ENCODE measurements around the gene AFAP1L1. TPM values are rescaled to one million over a fixed set of nuclear protein-coding genes. Genes with fewer than 3 reads are reported as not detected.
"Not testable (repeated sequence)": the region's sequence is repeated elsewhere in the genome, so short reads cannot be mapped to it uniquely, and the experiment has no call there.

AFAP1L1 gene
- polyA plus RNA-seq, 1 donor: 21.9 TPM

GRCh38 chr5:149257889-149258705 lies 13.6 kb upstream of the AFAP1L1 start:
- DNase-seq: no peak

GRCh38 chr5:149260761-149261160 lies 10.9 kb upstream of the AFAP1L1 start:
- DNase-seq: no peak

GRCh38 chr5:149261246-149261645 lies 10.4 kb upstream of the AFAP1L1 start:
- no peak for DNase-seq

DNA sequence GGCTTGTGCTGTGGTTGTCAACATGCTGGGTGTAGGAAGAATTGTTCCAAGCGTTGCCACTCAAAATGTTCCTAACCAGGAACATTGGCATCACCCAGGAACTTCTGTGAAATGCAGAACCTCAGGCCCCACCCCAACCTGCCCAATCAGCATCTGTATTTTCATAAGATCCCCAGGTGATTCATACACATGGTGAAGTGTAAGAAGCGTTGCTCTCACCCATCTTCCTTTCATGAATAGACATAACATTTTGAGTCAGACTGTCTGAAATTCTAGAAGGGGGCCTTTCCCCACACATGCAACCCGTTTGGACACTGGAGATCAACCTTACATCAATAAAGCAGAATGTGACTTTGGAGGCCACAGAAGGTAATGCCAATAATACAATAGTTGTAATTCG lies 9.3 kb upstream of the AFAP1L1 start:
- DNase-seq: no peak

GRCh38 chr5:149264439-149265067 lies 7.1 kb upstream of the AFAP1L1 start:
- no peak for DNase-seq

DNA sequence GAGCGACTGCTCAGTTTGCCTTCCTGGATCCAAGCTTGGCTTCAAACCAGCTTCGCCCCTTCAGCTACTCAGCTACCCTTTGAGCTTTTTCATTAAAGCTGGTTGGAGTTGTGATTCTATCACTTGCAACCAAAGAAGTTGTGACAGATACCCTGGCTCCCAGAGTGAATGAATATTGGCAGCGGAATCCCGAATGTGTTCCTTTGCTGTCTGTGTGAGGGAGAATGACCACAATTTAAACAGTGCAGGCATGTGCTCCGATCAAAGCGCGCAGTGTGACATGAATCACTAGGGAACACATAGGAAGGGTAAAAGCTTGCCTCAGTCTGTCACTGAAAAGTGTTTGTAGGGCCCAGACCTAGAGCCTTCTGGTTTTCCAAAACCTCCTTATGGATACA lies 6.6 kb upstream of the AFAP1L1 start:
- DNase-seq: no peak

DNA sequence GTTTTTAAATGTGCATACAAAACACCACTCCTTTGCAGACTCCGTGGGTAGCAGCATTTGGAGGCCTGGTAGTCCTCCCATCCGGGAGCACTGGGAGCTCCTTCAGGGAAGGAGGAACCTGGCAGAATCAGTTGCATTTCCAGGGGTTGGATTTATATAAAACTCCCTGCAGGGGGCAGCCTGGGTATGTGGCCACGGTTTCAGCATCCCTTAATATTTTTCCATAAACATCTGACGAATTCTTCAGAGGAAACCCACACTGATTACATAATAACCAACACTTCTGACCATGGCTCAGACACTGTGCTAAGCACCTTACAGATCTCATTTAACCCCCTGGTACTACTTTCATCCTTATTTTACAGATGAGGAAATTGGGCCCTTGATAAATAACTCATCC lies 6.1 kb upstream of the AFAP1L1 start:
- no peak for DNase-seq

- no peak for DNase-seq
Measured at GRCh38 chr5:149267241-149267973, 4.3 kb upstream of the AFAP1L1 start.

DNA sequence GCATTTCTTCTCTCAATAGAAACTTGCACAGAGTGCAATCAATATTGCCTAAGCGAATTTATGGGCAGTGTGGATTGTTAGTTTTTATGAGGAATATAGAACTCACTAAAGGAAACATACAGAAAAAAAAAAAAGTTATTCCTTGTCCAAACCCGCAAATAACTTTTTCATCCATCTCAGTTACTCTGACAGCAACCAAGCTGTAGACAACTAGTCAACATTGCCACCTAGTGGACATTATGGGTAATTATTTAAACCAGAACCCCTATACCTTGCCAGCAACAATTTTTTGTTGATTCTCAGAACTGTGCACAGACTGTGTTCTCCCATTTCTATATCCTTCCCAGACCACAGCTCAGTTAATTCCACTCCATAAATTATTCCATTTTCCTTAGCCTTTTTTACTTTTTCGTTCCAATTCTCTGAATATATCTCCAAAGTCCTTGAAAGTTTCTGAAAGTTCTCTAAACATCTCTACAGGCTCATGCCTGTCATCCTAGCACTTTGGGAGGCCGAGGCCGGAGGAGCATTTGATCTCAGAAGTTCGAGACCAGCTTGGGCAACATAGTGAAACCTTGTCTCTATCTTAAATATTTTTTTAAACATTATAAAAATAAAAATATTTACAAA lies 2.6 kb upstream of the AFAP1L1 start:
- peak; percentile 21 for DNase-seq

DNA sequence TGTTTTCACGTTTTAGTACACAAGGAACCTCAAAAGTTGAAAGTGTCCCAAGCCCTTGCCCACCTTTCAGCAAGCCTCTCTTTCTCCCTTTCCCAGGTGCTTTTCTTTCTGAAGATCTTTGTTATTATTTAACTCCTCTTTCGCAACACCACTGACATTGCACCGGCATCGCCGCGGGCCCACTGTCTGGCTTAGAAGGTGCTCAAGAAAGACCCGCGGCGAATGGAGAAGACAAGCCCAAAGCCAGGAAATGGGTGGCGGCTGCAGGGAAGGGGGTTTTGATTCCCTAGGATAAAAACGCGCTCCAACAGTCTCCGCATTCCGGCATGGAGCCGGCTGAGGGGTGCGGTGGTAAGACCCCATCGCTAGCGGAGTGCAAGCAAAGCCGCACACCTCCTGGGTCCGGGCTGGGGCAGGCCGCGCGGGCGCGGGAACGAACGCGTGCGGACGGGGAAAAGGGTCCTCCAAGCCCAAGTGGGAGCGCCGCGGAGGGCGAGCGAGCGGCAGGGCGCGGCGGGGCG lies 404 bp upstream of the AFAP1L1 start:
- no peak for DNase-seq

- not testable (repeated sequence) for DNase-seq
Measured at GRCh38 chr5:149272781-149273180, 1.1 kb downstream of the AFAP1L1 start.

DNA sequence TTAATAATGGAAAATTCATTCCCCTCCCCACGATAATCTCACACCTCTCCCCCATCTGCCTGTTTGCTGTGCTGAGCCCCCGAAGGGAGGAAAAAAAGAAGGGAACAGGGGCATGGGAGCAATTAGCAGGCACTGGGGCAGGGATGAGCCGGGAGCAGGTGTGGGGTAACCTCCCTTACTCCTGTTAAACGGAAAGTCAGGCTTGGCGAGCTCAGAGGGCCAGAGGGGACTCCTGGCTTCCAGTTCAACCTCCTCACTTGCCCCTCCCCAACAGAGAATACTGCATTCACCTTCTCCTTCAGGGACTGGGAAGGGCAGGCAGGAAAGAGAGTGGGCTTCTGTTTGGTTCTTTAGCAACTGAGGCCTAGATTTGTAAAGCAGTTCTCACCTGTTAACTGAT lies 1.6 kb downstream of the AFAP1L1 start:
- DNase-seq: no peak

DNA sequence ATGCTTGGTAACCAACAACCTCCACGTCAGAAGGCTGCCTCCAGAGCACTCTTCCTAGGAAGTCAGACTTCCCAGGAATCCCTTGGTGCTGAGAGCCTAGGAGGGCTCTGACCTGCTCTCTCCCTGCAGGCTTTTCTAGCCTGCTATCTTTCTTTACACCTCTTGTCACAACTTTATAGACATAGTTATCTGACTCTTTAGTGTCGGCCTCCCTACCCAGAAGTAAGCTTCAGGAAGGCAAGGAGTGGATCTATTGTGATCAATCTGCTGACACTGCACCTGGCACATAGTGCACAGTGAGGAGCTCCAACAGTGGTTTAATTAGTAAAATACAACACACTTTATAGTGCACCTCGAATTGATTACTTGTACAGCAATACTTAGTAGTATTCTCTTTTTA lies 2.3 kb downstream of the AFAP1L1 start:
- no peak for DNase-seq

DNA sequence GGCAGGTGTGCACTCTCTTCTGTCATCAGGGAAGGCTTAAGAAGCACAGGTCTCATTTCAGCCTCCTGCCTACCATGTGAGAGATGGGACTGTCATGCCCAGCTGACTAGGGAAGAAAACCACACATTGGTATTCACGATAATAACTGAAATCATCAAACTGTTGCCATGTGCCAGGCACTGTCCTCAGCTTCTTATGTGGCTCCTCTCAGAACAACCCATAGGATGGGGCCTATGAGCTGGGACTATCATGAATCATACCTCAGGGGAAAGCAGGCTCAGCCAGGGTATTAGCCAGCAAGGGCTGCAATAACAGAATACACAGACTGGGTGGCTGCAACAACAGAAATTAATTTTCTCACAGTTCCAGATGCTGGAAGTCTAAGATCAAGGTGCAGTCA lies 3.3 kb downstream of the AFAP1L1 start:
- DNase-seq: no peak

DNA sequence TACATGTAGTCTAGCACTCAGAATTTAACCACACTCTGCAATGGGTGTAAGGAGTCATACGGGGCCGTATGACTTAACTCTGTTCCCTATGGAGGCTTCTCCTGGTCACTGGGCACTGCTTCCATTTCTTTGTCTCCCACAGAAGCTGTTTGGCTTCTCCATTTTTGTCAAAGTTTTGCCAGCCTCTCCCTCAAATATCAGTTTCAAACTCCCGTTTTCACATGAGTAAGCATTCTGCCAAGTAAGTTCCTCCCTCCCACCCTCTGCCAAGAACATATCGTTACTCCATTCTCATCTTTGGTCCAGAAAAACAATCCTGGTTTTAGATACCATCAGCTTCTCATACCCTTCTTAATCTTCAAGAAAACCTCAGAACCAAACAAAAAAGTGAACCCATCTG lies 6.1 kb downstream of the AFAP1L1 start:
- no peak for DNase-seq

GRCh38 chr5:149278451-149279210 lies 7.0 kb downstream of the AFAP1L1 start:
- no peak for DNase-seq

- no peak for DNase-seq
Measured at GRCh38 chr5:149279661-149280060, 8.0 kb downstream of the AFAP1L1 start.

DNA sequence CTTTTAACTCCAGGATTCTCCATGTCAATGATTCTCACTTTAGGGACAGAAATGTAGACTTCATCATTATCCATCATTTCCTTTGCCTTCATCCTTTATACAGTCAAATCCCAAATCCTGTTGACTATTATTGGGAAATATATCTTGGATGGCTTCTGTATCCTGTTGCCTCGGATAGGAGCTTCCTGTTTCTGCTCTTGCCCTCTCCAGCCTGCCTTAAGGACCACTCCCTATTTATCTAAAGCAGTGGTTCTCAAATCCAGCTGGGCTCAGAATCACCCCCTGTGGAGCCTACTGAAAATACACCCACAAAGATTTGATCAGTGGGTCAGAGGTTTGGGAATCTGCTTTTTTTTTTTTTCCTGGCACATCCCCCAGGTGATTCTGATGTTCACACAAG lies 8.5 kb downstream of the AFAP1L1 start:
- no peak for DNase-seq

DNA sequence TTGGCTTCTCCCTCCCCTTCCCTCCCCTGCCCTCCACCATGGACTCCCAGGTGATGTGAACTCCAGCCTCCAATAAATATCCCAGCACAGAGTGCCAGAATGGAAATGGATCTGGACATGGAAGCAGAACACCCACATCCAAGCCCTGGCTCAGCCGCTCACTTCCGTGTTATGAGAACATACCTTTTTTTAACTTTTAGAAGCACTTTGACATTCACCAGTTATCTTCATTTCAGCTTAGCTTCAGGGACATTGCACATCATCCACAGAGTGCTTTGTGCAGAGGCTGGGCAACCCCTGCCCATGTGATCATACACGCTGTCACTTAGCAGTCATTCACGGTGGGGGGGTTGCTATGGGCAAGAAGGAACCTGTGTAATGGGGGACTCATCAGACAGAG lies 9.1 kb downstream of the AFAP1L1 start:
- no peak for DNase-seq

- DNase-seq: no peak
Measured at GRCh38 chr5:149282027-149282965, 10.6 kb downstream of the AFAP1L1 start.

DNA sequence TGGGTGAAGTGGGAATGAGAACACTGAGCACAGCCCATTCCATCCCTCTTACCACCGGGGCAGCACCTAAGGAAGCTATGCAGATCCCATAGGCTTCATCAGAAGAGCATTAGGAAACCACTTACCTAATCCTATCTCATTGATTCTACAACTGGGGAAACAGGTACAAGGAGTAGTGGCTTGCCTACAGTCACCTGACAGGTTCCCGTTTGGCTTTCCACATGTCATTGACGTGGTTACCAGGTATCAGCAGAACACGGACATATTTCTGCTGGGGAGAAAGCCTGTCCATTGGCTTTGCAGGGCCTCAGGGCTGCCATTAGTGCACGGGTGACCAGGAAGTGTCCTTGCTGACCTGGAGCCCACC lies 11.3 kb downstream of the AFAP1L1 start:
- DNase-seq: no peak
